Neural cell (in vitro differentiated cells): ENCODE results near the gene ABI3BP. TPM values are rescaled to one million over a fixed set of nuclear protein-coding genes. Genes with fewer than 3 reads are reported as not detected.

Experiments
- H2AFZ ChIP-seq: fragments of 200-600, 300-800 bp; sonication (generic), shearing (Covaris generic); 2 replicates; pipeline ENCODE4 v1.6.0; 2014; ENCODE audit warnings: low read depth, mild to moderate bottlenecking, antibody characterized with exemption, low read length, moderate library complexity
- H3F3A ChIP-seq: fragments of 200-600 bp; shearing (Covaris generic); 2 replicates; pipeline ENCODE4 v1.6.1; 2016; ENCODE audit warnings: mild to moderate bottlenecking, moderate library complexity, mixed read lengths, antibody characterized with exemption, low read length; ENCODE audit not compliant: insufficient read depth, poor library complexity, severe bottlenecking
- H3K27ac ChIP-seq: fragments of 200-600, 300-800 bp; sonication (generic), shearing (Covaris generic); 2 replicates; pipeline ENCODE4 v1.5.1; 2014; ENCODE audit warnings: mild to moderate bottlenecking, low read length, moderate library complexity
- H3K27me3 ChIP-seq: fragments of 300-800, 200-600 bp; sonication (generic), shearing (Covaris generic); 2 replicates; pipeline ENCODE4 v1.6.0; 2014; ENCODE audit warnings: mild to moderate bottlenecking, low read depth, low read length, moderate library complexity; ENCODE audit not compliant: insufficient read depth
- H3K36me3 ChIP-seq: fragments of 300-800, 200-600 bp; sonication (generic), shearing (Covaris generic); 2 replicates; pipeline ENCODE4 v1.5.1; 2014; ENCODE audit warnings: mild to moderate bottlenecking, antibody characterized with exemption, low read length, moderate library complexity; ENCODE audit not compliant: insufficient read depth
- H3K4me2 ChIP-seq: fragments of 300-800, 200-600 bp; sonication (generic), shearing (Covaris generic); 2 replicates; pipeline ENCODE4 v1.6.0; 2014; ENCODE audit warnings: mild to moderate bottlenecking, low read length
- H3K4me3 ChIP-seq: fragments of 300-800, 200-600 bp; sonication (generic), shearing (Covaris generic); 2 replicates; pipeline ENCODE4 v1.5.1; 2014; ENCODE audit warnings: mild to moderate bottlenecking, low read length, moderate library complexity
- H3K79me2 ChIP-seq: fragments of 200-600 bp; shearing (Covaris generic); replicated peaks from 2 replicates; pipeline ENCODE4 v1.6.0; 2014; ENCODE audit warnings: mild to moderate bottlenecking, low read length, moderate library complexity; ENCODE audit not compliant: insufficient read depth
- H3K9ac ChIP-seq: fragments of 300-800, 200-600 bp; sonication (generic), shearing (Covaris generic); 2 replicates; pipeline ENCODE4 v1.6.1; 2016; ENCODE audit warnings: mild to moderate bottlenecking, low read length, mixed read lengths
- H3K9me2 ChIP-seq: fragments of 200-600 bp; shearing (Covaris generic); 2 replicates; pipeline ENCODE4 v1.6.1; 2016; ENCODE audit warnings: mild to moderate bottlenecking, low read length, mixed read lengths; ENCODE audit not compliant: insufficient read depth
- H3K9me3 ChIP-seq: fragments of 200-600, 300-800 bp; sonication (generic), shearing (Covaris generic); 2 replicates; pipeline ENCODE4 v1.6.1; 2016; ENCODE audit warnings: mild to moderate bottlenecking, mixed run types, low read length, moderate library complexity, mixed read lengths
- H4K20me1 ChIP-seq: fragments of 200-600 bp; shearing (Covaris generic); 2 replicates; pipeline ENCODE4 v1.6.1; 2016; ENCODE audit warnings: mild to moderate bottlenecking, mixed run types; ENCODE audit not compliant: insufficient read depth
- CTCF ChIP-seq: fragments of 450-650 bp; IDR thresholded peaks from 2 replicates; pipeline ENCODE4 v1.5.1; 2014; ENCODE audit warnings: antibody characterized with exemption, mild to moderate bottlenecking, moderate library complexity; ENCODE audit not compliant: poor library complexity, severe bottlenecking
- EP300 ChIP-seq: fragments of 450-650 bp; conservative IDR thresholded peaks from 2 replicates; pipeline ENCODE4 v1.6.1; 2014; ENCODE audit warnings: antibody characterized with exemption, mild to moderate bottlenecking, moderate library complexity; ENCODE audit not compliant: poor library complexity, severe bottlenecking
- MXI1 ChIP-seq: fragments of 450-650 bp; conservative IDR thresholded peaks from 2 replicates; pipeline ENCODE4 v1.6.1; 2014; ENCODE audit warnings: antibody characterized with exemption, mild to moderate bottlenecking; ENCODE audit not compliant: poor library complexity, severe bottlenecking
- RAD21 ChIP-seq: fragments of 450-650 bp; conservative IDR thresholded peaks from 2 replicates; pipeline ENCODE4 v1.6.1; 2014; ENCODE audit warnings: antibody characterized with exemption, mild to moderate bottlenecking, moderate library complexity
- REST ChIP-seq: IDR thresholded peaks from 2 replicates; pipeline ENCODE4 v1.6.1; 2012; ENCODE audit warnings: borderline replicate concordance
- TAF1 ChIP-seq: IDR thresholded peaks from 2 replicates; pipeline ENCODE4 v1.6.1; 2012; ENCODE audit warnings: low read depth
- polyA plus RNA-seq: library from polyadenylated mRNA; depleted of rRNA; stranded (reverse); fragments of >200 nt; gene quantifications from 2 replicates; pipeline ENCODE4 v1.2.3, GENCODE V29; 2014

Gene ABI3BP
- polyA plus RNA-seq, 1 donor from 2014 or later: not detected

- Histone ChIP-seq H3F3A (no peaks in the 10 kb centered on the region), H4K20me1 (no peaks in the 10 kb centered on the region)
Measured at GRCh38 chr3:100838157-100838556, 155.1 kb downstream of the ABI3BP start.

GRCh38 chr3:100836661-100837060 is 156.6 kb downstream of the ABI3BP start:
- Histone ChIP-seq H3K4me3 (no peak overlapping the region), H3K4me2 (no peak overlapping the region), H3K9me2 (no peaks in the 10 kb centered on the region), H3K9ac (no peak overlapping the region), H3K27me3 (no peaks in the 10 kb centered on the region), H3F3A (no peaks in the 10 kb centered on the region), H2AFZ (no peak overlapping the region), H3K79me2 (no peaks in the 10 kb centered on the region), H3K36me3 (no peaks in the 10 kb centered on the region), H3K27ac (no peak overlapping the region), H3K9me3 (no peaks in the 10 kb centered on the region), H4K20me1 (no peaks in the 10 kb centered on the region)
- no peak for TF ChIP-seq TAF1
- no peak for TF ChIP-seq MXI1
- TF ChIP-seq RAD21: no peak
- no peak for TF ChIP-seq CTCF
- TF ChIP-seq EP300: no peak

More at GRCh38 chr3:100838157-100838556, 155.1 kb downstream of the ABI3BP start:
- Histone ChIP-seq H3K79me2 (no peaks in the 10 kb centered on the region), H3K4me2 (no peak overlapping the region), H3K9me2 (no peaks in the 10 kb centered on the region), H3K27ac (no peak overlapping the region), H2AFZ (no peak overlapping the region), H3K36me3 (no peaks in the 10 kb centered on the region), H3K4me3 (no peak overlapping the region), H3K9me3 (no peaks in the 10 kb centered on the region), H3K9ac (no peak overlapping the region), H3K27me3 (no peaks in the 10 kb centered on the region)
- no peak for TF ChIP-seq CTCF
- TF ChIP-seq RAD21: no peak
- TF ChIP-seq TAF1: no peak

GRCh38 chr3:100834332-100834731 is 158.9 kb downstream of the ABI3BP start:
- no peak overlapping the region for H3K27ac ChIP-seq
- no peak overlapping the region for H2AFZ ChIP-seq
- TF ChIP-seq MXI1 (no peak), REST (no peak)
- H4K20me1 ChIP-seq: no peaks in the 10 kb centered on the region
- no peaks in the 10 kb centered on the region for H3K9me3 ChIP-seq
- H3K36me3 ChIP-seq: no peaks in the 10 kb centered on the region
- no peaks in the 10 kb centered on the region for H3F3A ChIP-seq
- H3K9ac ChIP-seq: no peak overlapping the region
- no peaks in the 10 kb centered on the region for H3K9me2 ChIP-seq
- H3K4me2 ChIP-seq: no peak overlapping the region
- no peaks in the 10 kb centered on the region for H3K27me3 ChIP-seq
- H3K79me2 ChIP-seq: no peaks in the 10 kb centered on the region
- no peak overlapping the region for H3K4me3 ChIP-seq
